ENCODE results near the gene KHSRP. TPM values are rescaled to one million over a fixed set of nuclear protein-coding genes. Genes with fewer than 3 reads are reported as not detected.

The KHSRP gene
- total and polyA plus RNA-seq, 2 of the 13 experiments (the other 11 are each of a cell fraction or from before 2014, with no cell fraction given): 72.1 to 129 TPM

GRCh38 chr19:6372594-6373095 lies 52.0 kb downstream of the KHSRP start, which contains the start of gene ALKBH7 (continued):
- TF ChIP-seq POGK (CRISPR knock-in tag; conservative IDR thresholded peaks at IDR 0.05) (peak; percentile 75), MTA1 (CRISPR knock-in tag; IDR thresholded peaks at IDR 0.05; ENCODE audit: borderline replicate concordance) (peak; percentile 36; the same call in 1 of the 2 replicates), RBM39 (IDR thresholded peaks at IDR 0.05; ENCODE audit: low read depth, low read length, poor library complexity, severe bottlenecking) (peak; percentile 93), IRF2 (CRISPR knock-in tag; IDR thresholded peaks at IDR 0.05) (no peak), NFRKB (IDR thresholded peaks at IDR 0.05) (no peak), MXD4 (CRISPR knock-in tag; IDR thresholded peaks at IDR 0.05) (peak; percentile 32; the same call in 1 of the 2 replicates), TAF1 (CRISPR knock-in tag; IDR thresholded peaks at IDR 0.05) (peak; percentile 91), LCORL (IDR thresholded peaks at IDR 0.05) (no peak), LCORL (CRISPR knock-in tag; IDR thresholded peaks at IDR 0.05) (no peak; the same call in 1 of the 2 replicates), ZNF10 (CRISPR knock-in tag; IDR thresholded peaks at IDR 0.05; ENCODE audit: borderline replicate concordance, low read depth) (no peak), RBFOX2 (IDR thresholded peaks at IDR 0.05; ENCODE audit: low read depth, low read length) (peak; percentile 93), KLF13 (CRISPR knock-in tag; IDR thresholded peaks at IDR 0.05) (0 out of 2 replicates have a peak, but pooled peaks have one; percentile 61), KMT2B (CRISPR knock-in tag; IDR thresholded peaks at IDR 0.05) (no peak), ZNF251 (CRISPR knock-in tag; IDR thresholded peaks at IDR 0.05) (no peak), DRAP1 (CRISPR knock-in tag; IDR thresholded peaks at IDR 0.05) (peak; percentile 92), ZNF564 (CRISPR knock-in tag; IDR thresholded peaks at IDR 0.05) (peak; percentile 38; the same call in 1 of the 2 replicates), ZNF615 (CRISPR knock-in tag; IDR thresholded peaks at IDR 0.05; ENCODE audit: borderline replicate concordance) (no peak), ZFYVE20 (CRISPR knock-in tag; IDR thresholded peaks at IDR 0.05; ENCODE audit: borderline replicate concordance, low read depth) (no peak), ZNF841 (CRISPR knock-in tag; IDR thresholded peaks at IDR 0.05; ENCODE audit: borderline replicate concordance) (no peak), ZFP41 (CRISPR knock-in tag; IDR thresholded peaks at IDR 0.05; ENCODE audit: borderline replicate concordance) (no peak), ZNF703 (CRISPR knock-in tag; IDR thresholded peaks at IDR 0.05; ENCODE audit: borderline replicate concordance) (no peak), DMAP1 (CRISPR knock-in tag; IDR thresholded peaks at IDR 0.05) (no peak; the same call in 1 of the 2 replicates), MIXL1 (CRISPR knock-in tag; IDR thresholded peaks at IDR 0.05) (no peak), HHEX (CRISPR knock-in tag; IDR thresholded peaks at IDR 0.05) (no peak)
- TF ChIP-seq, protein P1, sequence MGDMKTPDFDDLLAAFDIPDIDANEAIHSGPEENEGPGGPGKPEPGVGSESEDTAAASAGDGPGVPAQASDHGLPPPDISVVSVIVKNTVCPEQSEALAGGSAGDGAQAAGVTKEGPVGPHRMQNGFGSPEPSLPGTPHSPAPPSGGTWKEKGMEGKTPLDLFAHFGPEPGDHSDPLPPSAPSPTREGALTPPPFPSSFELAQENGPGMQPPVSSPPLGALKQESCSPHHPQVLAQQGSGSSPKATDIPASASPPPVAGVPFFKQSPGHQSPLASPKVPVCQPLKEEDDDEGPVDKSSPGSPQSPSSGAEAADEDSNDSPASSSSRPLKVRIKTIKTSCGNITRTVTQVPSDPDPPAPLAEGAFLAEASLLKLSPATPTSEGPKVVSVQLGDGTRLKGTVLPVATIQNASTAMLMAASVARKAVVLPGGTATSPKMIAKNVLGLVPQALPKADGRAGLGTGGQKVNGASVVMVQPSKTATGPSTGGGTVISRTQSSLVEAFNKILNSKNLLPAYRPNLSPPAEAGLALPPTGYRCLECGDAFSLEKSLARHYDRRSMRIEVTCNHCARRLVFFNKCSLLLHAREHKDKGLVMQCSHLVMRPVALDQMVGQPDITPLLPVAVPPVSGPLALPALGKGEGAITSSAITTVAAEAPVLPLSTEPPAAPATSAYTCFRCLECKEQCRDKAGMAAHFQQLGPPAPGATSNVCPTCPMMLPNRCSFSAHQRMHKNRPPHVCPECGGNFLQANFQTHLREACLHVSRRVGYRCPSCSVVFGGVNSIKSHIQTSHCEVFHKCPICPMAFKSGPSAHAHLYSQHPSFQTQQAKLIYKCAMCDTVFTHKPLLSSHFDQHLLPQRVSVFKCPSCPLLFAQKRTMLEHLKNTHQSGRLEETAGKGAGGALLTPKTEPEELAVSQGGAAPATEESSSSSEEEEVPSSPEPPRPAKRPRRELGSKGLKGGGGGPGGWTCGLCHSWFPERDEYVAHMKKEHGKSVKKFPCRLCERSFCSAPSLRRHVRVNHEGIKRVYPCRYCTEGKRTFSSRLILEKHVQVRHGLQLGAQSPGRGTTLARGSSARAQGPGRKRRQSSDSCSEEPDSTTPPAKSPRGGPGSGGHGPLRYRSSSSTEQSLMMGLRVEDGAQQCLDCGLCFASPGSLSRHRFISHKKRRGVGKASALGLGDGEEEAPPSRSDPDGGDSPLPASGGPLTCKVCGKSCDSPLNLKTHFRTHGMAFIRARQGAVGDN (CRISPR knock-in tag; IDR thresholded peaks at IDR 0.05): peak; percentile 75
- TF ChIP-seq, protein P2, sequence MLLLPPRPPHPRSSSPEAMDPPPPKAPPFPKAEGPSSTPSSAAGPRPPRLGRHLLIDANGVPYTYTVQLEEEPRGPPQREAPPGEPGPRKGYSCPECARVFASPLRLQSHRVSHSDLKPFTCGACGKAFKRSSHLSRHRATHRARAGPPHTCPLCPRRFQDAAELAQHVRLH (CRISPR knock-in tag; IDR thresholded peaks at IDR 0.05; ENCODE audit: borderline replicate concordance, low read depth): peak; percentile 13; the same call in 1 of the 2 replicates
